Panc1 (cell line): Measurements from ENCODE around the gene RGP1.

ENCODE experiments used
- TF ChIP-seq, protein P1 (sequence below): fragments of 450-650 bp; IDR thresholded peaks from 2 replicates; pipeline ENCODE4 v1.5.1; 2017; ENCODE audit warnings: mild to moderate bottlenecking
- TF ChIP-seq, protein P2 (sequence below), 2 experiments: IDR thresholded peaks; 2 replicates each; pipeline ENCODE4 v1.6.1; 2011 to 2012; ENCODE audit warnings: low read depth in 2 of 2, control low read depth in 1 of 2, low read length in 1 of 2, mild to moderate bottlenecking in 1 of 2, moderate library complexity in 1 of 2; ENCODE audit not compliant: insufficient read depth in 1 of 2

DNA sequence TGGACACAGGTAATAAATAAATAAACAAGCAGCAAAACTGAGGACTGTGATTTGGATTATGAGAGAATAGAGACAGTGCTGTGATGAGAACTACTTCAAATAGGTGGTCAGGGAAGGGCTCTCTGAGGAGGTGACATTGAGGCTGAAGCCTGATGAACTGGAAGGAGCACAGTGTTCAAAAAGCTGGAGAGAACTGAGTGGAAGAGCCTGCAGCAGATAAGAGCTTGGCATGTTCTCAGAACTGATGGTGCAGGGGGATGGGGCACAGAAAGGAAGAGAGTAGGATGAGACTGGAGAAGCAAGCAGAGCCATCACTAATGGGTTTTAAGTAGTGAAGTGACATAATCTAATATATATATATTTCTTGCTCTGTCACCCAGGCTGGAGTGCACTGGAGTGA, 48.1 kb upstream of the RGP1 start:
- TF ChIP-seq, protein P1, sequence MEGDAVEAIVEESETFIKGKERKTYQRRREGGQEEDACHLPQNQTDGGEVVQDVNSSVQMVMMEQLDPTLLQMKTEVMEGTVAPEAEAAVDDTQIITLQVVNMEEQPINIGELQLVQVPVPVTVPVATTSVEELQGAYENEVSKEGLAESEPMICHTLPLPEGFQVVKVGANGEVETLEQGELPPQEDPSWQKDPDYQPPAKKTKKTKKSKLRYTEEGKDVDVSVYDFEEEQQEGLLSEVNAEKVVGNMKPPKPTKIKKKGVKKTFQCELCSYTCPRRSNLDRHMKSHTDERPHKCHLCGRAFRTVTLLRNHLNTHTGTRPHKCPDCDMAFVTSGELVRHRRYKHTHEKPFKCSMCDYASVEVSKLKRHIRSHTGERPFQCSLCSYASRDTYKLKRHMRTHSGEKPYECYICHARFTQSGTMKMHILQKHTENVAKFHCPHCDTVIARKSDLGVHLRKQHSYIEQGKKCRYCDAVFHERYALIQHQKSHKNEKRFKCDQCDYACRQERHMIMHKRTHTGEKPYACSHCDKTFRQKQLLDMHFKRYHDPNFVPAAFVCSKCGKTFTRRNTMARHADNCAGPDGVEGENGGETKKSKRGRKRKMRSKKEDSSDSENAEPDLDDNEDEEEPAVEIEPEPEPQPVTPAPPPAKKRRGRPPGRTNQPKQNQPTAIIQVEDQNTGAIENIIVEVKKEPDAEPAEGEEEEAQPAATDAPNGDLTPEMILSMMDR: no peak
- TF ChIP-seq, protein P2, sequence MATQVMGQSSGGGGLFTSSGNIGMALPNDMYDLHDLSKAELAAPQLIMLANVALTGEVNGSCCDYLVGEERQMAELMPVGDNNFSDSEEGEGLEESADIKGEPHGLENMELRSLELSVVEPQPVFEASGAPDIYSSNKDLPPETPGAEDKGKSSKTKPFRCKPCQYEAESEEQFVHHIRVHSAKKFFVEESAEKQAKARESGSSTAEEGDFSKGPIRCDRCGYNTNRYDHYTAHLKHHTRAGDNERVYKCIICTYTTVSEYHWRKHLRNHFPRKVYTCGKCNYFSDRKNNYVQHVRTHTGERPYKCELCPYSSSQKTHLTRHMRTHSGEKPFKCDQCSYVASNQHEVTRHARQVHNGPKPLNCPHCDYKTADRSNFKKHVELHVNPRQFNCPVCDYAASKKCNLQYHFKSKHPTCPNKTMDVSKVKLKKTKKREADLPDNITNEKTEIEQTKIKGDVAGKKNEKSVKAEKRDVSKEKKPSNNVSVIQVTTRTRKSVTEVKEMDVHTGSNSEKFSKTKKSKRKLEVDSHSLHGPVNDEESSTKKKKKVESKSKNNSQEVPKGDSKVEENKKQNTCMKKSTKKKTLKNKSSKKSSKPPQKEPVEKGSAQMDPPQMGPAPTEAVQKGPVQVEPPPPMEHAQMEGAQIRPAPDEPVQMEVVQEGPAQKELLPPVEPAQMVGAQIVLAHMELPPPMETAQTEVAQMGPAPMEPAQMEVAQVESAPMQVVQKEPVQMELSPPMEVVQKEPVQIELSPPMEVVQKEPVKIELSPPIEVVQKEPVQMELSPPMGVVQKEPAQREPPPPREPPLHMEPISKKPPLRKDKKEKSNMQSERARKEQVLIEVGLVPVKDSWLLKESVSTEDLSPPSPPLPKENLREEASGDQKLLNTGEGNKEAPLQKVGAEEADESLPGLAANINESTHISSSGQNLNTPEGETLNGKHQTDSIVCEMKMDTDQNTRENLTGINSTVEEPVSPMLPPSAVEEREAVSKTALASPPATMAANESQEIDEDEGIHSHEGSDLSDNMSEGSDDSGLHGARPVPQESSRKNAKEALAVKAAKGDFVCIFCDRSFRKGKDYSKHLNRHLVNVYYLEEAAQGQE (IDR thresholded peaks at IDR 0.05; ENCODE audit: insufficient read depth in 1 of 2, low read depth in 2 of 2, low read length in 1 of 2): no peak
